HG02759 (cell line): ENCODE measurements around the gene POT1.

Experiments used
- ATAC-seq: cut with Tn5 transposase; IDR thresholded peaks from one replicate; pipeline ENCODE4 v1.9.1; 2021; ENCODE audit warnings: mild to moderate bottlenecking, moderate library complexity; ENCODE audit not compliant: unreplicated experiment

Gene POT1

DNA sequence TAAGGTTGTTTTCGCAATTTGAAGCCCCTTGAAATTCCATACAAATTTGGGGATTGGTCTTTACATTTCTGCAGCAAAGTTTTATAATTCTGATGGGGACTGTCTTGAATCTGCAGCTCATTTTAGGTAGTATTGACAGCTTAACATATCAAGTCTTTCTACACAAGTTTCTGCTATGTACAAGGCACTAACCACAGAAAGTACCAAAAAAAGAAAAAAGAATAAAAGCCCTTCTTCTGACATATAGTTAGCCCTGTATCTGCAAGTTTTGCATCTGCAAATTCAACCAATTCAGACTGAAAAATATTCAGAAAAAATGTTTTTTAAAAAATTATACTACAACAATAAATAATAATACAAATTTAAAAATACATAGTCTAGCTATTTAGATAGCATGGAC, 15.3 kb downstream of the POT1 start:
- no peak for ATAC-seq

DNA sequence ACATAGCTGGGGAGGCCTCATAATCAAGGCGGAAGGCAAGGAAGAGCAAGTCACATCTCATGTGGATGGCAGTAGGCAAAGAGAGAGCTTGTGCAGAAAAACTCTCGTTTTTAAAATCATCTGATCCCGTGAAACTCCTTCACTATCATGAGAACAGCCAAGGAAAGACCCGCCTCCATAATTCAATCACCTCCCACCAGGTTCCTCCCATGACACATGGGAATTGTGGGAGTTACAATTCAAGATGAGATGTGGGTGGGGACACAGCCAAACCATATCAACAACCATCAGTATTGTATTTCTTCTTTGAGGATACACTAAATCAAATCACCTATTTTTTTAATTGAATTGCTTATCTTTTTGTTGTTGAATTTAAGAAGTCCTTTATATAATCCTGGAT, 16.7 kb downstream of the POT1 start:
- no peak for ATAC-seq

DNA sequence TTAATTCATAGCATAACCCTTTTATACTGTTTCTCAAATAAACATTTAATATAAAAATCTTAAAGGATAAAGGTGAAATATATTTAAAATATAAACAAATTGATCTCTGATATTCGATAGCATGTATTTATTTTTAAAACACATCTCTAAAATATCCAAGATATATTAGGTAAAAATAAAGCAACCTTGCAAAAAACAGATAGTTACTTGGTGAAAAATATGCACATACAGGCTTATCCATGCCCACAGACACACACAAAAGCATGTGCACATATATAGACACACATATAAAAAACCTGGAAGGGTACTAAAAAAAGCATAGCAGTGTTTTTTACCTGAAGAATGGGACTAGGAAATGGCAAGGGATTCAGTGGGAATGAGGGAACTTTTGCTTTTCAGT, 19.8 kb downstream of the POT1 start:
- no peak for ATAC-seq

DNA sequence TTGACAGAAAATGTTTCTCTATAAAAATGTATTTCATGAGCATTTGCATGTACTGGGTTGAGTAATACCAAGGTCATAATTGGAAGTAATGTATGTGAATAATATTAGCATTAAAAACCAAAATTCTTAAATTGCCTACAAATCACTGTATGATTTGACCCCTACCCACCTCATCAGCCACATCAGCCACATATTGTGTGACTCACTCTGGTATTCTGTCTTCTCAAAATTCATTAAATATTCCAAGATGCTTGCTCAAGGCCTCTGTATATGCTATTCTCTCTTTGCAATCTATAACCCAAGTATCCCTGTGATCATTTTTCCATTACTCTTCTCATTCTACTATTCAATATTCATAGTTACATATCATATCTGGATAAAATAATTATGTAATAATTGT, 21.4 kb downstream of the POT1 start:
- no peak for ATAC-seq

DNA sequence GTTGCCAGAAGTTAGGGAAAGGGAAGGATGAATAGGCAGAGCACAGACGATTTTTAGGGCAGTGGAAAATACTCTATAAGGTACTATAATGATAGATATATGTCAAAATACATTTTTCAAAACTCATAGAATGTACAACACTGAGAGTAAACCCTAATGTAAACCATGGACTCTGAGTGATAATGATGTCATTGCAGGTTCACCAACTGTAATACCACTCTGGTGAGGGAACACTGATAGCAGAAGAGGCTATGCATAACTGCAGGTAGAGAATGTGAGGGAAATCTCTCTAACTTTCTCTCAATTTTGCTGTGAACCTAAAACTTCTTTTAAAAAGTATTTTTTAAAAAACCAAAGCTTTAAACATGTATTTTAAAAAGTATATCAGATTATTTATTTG, 22.1 kb downstream of the POT1 start:
- ATAC-seq, result no peak

DNA sequence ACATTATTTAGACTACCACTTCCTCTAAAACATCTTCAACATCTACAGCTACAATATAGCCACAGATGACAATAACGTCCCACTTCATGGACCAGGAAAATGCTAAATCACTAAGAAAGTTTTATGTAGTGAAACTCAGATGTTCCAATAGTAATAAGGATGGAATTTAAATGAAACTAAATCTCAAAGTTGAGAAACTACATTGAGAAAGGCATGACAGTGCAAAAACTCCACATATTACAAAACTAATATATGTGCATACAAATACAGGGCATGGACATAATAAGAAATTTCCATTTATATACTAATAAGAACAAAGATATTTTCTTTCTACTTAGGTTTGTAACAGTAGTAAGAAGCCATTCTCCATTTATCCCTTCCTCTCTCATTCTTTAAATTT, 31.1 kb downstream of the POT1 start:
- no peak for ATAC-seq

DNA sequence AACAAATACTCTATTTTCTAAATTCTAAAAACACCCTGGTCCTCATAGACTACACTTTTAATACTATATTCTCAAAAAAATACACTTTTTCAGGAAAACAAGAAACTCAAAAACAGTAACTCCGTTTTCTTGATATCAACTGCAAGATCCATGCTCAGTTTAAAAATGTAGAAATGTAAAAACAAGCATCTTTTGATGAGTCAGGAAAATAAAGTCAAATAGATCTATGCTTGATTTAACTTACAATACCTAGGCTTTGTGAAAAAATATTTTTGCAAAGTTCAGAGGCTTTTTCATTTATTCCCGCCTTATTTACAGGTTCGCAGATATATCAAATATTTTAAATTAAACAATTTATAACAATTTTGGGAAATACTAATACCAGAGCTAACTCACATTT, 33.6 kb downstream of the POT1 start:
- no peak for ATAC-seq

DNA sequence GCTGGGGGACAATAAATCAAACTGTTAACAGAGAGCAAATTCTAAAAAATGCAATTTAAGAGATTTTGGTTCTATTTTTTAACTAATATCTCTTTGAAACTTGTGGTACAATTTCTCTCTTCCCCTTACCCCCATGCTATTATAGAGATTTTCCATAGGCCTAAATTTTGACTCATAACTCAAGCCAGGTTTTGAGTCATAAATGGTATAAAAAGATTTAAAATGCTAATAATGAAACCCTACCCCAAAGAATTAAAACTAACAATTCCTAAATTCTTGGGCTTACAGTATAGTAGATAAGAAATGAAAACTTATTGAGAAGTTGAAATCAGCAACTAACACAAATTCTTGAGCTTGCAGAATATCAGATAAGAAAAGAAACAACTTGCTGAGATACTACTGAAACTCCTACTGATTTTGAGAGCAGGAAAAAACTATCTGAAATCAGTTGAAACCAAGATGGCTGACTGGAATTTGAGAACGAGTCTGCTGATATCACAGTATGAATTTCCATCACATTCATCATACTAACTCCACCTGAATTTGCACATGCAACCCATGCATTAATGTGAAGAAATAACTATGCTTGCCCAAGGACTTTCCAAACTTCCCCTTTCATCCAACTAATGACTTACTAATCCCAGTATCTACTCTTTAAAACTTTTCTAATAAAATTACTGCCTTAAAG, 36.3 kb downstream of the POT1 start:
- peak; percentile 85 for ATAC-seq

DNA sequence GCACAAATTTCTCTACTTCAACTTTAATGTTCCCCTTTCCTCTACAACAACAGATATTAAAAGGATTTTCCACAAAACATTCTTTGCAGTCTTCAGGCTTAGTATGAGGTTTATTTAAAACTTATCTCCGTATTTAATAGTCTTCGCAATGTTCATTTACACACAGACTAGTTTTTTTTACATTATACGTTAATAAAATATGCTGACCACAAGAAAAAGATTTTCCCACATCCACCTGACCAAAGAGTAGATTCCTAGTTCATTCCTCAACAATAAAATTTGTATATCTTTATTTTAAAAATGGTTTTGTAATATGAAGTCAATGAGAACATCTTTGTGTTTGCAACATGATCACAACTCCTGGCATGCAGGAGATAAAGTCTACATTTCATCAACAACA, 42.4 kb downstream of the POT1 start:
- ATAC-seq, result no peak

DNA sequence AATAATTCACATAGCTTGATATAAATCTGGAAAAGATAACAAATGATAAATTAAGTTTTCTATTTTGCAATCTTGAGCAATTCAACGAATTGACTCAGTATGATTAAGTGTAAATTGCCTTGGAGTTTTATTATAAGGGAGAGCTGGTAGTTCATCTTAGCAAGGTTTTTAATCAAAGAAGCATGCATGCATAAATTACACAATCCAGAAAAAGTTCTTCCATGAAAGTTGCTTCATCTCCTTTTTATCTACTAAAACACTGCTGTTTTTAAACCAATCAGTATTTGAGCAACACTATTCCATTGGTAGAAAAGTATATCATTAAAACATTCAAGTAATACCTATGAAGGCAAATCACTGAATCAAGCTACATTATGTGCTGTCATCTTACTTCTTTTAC, 47.6 kb downstream of the POT1 start:
- ATAC-seq, result no peak

DNA sequence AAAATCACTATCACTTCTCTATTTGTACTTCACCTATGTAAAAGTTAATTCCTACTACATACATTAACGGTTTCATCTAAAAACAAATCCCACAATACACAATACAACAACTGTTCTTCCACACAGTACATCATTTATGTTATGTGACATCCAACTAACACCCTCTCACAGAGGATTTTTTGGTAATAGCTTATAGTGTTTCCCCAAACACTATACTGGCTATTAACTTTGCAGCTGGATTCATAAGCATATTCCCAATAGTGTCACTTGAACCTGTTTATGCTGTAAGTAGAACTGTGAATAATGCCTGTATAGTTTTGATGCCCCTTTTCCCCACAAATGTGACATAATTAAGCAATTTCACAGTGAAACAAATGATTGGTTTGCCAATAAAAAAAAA, 49.9 kb downstream of the POT1 start:
- no peak for ATAC-seq

DNA sequence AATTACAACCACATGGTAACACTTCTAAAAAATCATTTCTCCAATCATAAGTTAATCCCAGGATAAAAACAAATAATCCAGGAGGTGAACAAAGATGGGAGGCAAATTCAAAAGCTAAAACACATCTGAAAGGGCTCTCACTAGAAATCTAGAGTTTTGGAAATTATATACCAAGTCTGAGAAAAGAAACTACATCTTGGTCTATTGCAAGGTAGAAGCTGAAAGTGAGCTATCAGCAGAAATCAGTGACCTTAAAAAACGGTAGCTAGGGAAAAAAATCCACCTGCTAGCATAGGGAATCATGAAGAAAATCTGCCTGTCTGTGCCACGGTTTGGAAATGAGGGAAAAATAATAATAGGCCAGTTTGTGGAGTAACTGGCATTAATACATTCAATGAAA, 50.5 kb downstream of the POT1 start:
- ATAC-seq, result no peak

DNA sequence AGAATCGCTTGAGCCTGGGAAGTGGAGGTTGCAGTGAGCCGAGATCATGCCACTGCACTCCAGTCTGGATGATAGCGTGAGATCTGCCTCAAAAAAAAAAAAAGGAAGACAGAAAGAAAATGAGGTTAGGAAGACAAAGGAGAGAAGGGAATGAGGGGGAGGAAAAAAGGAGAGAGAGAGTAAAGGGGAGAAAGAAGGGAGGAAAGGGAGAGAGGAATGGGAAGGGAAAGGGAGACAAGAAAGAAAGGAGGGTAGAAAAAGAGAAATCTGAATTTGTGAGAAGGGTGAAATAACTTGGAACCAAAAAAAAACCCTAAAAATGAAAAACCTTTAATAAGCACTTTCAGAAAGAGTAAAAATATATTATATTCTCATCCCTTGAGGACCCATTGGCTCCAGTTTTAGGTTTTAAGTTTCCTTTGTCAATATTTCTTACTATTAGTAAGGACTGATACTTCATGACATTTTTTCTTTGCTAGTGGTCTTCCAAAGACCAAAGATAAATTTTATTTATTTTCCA, 54.9 kb downstream of the POT1 start:
- no peak for ATAC-seq

DNA sequence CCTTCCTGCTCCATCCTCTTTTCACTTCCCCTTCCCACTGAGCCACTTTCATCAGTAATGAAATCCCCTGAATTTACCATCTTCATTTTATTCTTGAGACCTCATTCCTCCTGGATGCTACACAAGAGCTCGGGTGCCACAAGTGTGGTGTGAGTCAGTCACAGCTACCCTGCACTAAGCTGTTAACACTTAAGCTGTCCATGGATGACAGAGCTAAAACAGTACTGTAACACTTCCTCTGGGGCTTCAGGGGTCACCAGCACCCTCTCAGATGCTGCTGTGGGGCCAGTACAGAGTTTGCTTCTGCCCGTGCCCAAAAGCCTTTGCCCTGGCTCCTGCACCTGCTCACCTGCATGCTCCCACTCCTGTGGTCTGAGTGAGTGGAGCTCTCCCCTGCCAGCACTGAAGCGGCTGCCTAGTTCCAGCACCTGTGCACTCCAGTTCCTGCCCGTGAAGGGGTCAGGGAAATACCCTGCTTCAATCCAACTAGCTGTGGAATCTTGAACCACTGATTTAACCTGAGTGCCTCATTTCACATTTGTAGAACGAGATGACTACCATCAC, 71.9 kb downstream of the POT1 start:
- ATAC-seq, result no peak

DNA sequence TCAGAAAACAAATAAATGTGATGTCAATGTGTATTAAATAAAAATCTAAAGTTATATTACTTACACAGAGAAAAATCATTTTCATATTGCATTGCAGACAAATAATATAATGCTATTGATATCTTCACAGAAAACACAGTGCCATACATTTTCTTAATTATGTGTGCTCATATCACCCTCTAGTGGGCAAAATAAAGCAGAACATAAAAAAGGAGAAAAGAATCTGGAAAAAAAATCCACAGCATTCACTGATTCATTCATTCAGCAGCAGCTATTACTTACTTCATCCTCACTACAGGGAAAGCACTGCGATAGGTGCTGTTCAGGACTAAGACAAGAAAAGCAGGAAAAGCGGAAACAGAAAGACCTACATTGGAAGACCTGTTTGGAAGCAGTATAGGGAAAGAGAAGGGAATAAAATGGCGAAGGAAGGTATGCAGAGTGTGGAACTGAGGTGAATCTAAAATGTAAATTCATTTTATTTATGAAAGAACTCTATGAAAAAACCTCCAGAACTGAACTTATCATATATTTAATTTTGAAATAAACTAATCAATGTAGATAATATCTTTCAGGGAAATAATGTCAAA, 73.2 kb downstream of the POT1 start:
- ATAC-seq, result peak; percentile 68

DNA sequence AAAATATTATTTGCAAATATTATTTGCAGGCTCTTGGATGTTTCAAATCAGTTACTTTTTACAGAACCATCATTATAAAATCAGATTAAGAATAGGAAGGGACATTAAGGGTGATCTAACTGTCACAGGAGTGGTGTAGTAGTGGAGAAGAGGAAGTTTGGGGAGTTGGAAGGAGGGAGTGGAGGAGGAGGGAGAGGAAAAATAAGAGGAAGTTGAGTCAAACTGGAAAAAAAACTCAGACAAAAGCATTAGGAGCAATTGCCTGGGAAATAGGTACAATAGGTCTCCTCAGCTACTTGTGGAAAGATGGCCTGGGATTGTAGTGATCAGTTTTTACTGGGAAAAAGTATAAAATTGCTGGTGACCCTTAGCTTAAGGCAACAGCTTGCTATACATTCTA, 86.3 kb downstream of the POT1 start:
- no peak for ATAC-seq

DNA sequence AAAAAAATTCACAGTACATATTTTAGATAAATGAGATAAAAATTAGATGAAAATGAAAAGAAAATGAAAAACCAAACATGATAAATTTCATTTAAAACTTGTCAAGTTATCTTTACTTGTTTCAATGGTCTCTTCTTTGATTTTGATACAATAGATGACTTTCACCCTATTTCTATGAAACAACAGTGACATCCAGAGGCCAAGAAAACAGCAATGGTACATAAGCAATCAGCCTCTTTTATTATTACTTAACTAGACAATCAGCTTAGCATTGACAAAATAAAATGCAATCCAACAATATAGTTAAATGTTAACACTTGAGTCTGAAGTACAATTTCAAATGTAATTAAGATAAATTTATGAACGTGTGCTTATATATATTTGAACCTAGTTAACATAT, 89.2 kb downstream of the POT1 start:
- no peak for ATAC-seq

DNA sequence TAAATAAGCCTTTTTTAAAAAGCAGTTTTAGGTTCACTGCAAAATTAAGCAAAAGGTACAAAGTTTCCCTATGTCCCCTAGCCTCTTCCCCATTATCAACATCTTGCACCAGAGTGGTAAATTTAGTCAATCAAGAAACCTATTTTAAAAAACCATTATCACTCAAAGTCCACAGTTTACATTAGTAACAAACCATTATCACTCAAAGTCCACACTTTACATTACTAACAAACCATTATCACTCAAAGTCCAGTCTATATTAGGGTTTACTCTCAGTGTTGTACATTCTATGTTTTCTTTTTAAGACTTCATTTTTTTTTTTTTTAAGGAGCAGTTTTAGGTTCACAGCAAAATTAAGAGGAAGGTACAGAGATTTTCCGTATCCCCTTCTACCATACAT, 89.9 kb downstream of the POT1 start:
- ATAC-seq, result no peak

DNA sequence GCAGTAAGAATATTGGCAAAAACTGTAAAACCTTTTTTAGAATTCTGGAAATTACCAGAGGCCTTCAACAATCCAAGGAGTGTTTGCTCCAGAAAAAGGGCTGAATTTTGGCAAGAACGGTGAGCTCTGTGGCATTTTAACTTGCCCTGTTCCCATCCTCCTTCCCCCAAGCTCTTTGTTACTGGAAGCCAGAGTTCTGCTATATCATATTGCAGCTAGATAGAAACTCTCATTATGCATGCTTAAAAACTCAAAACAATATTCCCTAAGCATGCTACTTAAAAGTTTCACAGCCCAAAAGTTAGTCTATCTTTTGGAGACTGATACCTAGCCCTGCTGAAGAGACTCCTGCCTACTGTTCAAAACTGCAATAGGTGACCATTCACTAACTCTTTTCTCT, 93.5 kb downstream of the POT1 start:
- no peak for ATAC-seq

DNA sequence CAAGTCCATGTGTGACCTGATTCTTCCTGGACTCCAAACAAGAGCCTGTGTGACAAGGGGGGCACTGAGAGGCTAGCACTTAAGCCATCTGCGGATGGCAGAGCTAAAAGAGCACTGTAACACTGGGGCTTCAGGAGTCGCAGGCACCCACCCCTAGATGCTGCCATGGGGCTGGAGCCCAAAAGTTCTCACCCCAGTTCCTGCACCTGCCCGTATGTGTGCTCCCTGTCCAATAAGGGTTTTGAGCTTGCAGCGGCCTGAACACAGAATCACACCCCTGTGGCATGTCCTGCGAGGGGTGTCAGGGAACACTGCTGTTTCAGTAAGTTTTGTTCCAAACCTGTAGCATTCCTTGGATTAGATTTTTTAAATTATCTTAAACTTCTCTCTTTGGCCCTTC, 110.8 kb downstream of the POT1 start:
- ATAC-seq, result no peak

DNA sequence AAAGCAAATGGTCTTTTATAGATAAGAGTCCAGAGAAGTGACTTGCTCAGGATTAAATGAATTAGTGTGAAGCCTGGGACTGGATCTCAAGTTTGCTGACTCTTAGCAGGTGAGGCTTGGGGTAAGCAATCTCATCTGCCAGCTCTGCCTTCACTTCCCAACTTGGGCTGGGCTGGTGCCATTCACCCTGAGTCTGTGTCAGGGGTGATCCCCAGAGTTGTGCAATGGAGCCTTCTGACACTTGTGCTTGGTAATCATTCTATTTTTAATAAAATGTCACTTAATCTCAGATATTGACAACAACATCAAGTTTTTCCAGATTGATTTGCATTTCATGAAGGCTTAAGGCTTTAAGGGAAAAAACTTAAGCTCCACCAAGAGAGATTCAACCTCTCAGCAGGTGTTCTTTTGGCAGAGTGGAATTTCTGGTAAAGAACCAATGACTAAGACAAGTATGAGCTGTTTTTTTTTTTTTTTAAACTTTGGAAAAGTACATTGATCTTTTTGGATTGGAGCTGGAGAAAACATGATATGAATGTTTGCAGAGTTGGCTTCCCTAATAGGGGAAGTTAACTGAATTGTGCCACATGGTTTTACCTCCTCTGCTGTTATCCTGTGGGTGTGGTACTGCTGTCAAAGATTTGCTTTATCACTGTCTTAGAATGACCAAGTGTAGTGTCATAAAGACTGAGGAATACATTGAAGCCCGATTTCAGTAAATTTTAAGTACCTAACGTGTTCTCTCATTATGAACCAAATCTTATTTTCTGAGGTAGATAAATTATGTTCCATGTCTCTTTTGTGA, 115.4 kb downstream of the POT1 start:
- no peak for ATAC-seq

DNA sequence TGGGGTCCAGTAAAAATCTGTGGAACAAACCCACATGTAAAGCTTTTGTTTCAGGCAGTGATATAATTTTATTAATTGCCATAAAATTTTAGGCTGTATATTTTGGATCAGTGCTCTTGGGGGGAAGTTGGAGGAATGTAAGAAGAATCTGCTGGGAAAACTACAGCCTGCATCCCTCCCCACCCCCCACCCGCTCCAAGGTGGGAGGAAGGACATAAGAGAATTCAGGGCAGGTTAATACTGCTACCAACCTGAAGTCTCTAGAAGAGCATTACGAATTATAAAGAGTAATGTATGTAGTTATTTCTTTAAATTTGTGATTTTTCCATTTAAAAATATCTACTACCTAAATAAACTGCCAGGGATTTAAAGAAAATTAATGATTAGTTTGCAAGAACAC, 116.9 kb downstream of the POT1 start:
- ATAC-seq, result no peak
